GM12874 (cell line): Measurements from ENCODE around the gene EYS.

Source experiments
- CTCF ChIP-seq: IDR thresholded peaks from 2 replicates; pipeline ENCODE4 v1.5.1; 2011; ENCODE audit warnings: low read depth, mild to moderate bottlenecking, control low read depth, low read length, moderate library complexity; ENCODE audit not compliant: insufficient read depth

EYS gene

GRCh38 chr6:64197246-64197645, 1509.8 kb downstream of the EYS start:
- no peak for TF ChIP-seq CTCF

GRCh38 chr6:64186592-64186991, 1520.4 kb downstream of the EYS start:
- no peak for TF ChIP-seq CTCF

GRCh38 chr6:64185621-64186020, 1521.4 kb downstream of the EYS start:
- TF ChIP-seq CTCF = no peak

- TF ChIP-seq CTCF = no peak
These were observed 1531.7 kb downstream of the EYS start for GRCh38 chr6:64175296-64175695.

- TF ChIP-seq CTCF = no peak
These were observed 1536.7 kb downstream of the EYS start for GRCh38 chr6:64170316-64170715.

- no peak for TF ChIP-seq CTCF
These were observed 1546.5 kb downstream of the EYS start for GRCh38 chr6:64160486-64160885.

- no peak for TF ChIP-seq CTCF
These were observed 1552.0 kb downstream of the EYS start for GRCh38 chr6:64155063-64155462.

GRCh38 chr6:64146876-64147275, 1560.2 kb downstream of the EYS start:
- no peak for TF ChIP-seq CTCF
